Hematopoietic multipotent progenitor cell treated with erythropoietin and hydrocortisone succinate and interleukin-3 and kit ligand, for 6 days (in vitro differentiated cells): ENCODE data around the gene FMOD.
"Not testable (repeated sequence)": the region's sequence is repeated elsewhere in the genome, so short reads cannot be mapped to it uniquely, and the experiment has no call there.

ENCODE experiments used
- DNase-seq: peaks from one replicate; pipeline ENCODE4 v3.0.0-alpha.2; 2015

The FMOD gene

GRCh38 chr1:203325026-203325417 lies 25.9 kb downstream of the FMOD start:
- no peak for DNase-seq

GRCh38 chr1:203324105-203325025 lies 26.6 kb downstream of the FMOD start:
- no peak for DNase-seq

GRCh38 chr1:203323587-203323986 lies 27.3 kb downstream of the FMOD start:
- DNase-seq = no peak

- no peak for DNase-seq
These were observed 28.3 kb downstream of the FMOD start for GRCh38 chr1:203322500-203323179.

- DNase-seq = no peak
These were observed 29.5 kb downstream of the FMOD start for GRCh38 chr1:203321273-203322052.

- peak; percentile 82 for DNase-seq
These were observed 30.2 kb downstream of the FMOD start for GRCh38 chr1:203320591-203321272.

GRCh38 chr1:203318229-203318517 lies 32.7 kb downstream of the FMOD start:
- DNase-seq = no peak

GRCh38 chr1:203317429-203318228 lies 33.3 kb downstream of the FMOD start:
- no peak for DNase-seq

- peak; percentile 45 for DNase-seq
These were observed 34.3 kb downstream of the FMOD start for GRCh38 chr1:203316626-203317093.

GRCh38 chr1:203314025-203314759 lies 36.7 kb downstream of the FMOD start:
- not testable (repeated sequence) for DNase-seq

GRCh38 chr1:203311368-203312301 lies 39.3 kb downstream of the FMOD start:
- DNase-seq = peak; percentile 97

GRCh38 chr1:203308923-203309331 lies 42.0 kb downstream of the FMOD start:
- no peak for DNase-seq

GRCh38 chr1:203308328-203308922 lies 42.5 kb downstream of the FMOD start:
- no peak for DNase-seq

- no peak for DNase-seq
These were observed 43.2 kb downstream of the FMOD start for GRCh38 chr1:203307641-203308126.

GRCh38 chr1:203306965-203307541 lies 43.9 kb downstream of the FMOD start:
- no peak for DNase-seq

GRCh38 chr1:203306089-203306964 lies 44.6 kb downstream of the FMOD start:
- DNase-seq = peak; percentile 89

GRCh38 chr1:203305809-203306088 lies 45.2 kb downstream of the FMOD start:
- no peak for DNase-seq
